Parathyroid adenoma (tissue), 2 donors: ENCODE measurements around the gene FAM53B.

Source experiments
- H2AFZ ChIP-seq: fragments of 300-600 bp; sonication (generic); one replicate; pipeline ENCODE4 v1.7.0; 2017; ENCODE audit warnings: antibody characterized with exemption, mild to moderate bottlenecking
- H3K27ac ChIP-seq: fragments of 300-600 bp; sonication (generic); one replicate; pipeline ENCODE4 v1.7.0; 2017
- H3K27me3 ChIP-seq: fragments of 300-600 bp; sonication (generic); one replicate; pipeline ENCODE4 v1.7.0; 2017; ENCODE audit warnings: low read length; ENCODE audit not compliant: control insufficient read depth, insufficient read depth
- H3K36me3 ChIP-seq: fragments of 300-600 bp; sonication (generic); one replicate; pipeline ENCODE4 v1.7.0; 2017; ENCODE audit warnings: low read length; ENCODE audit not compliant: control insufficient read depth, insufficient read depth
- H3K4me1 ChIP-seq: fragments of 300-600 bp; sonication (generic); one replicate; pipeline ENCODE4 v1.7.0; 2017; ENCODE audit warnings: control low read depth
- H3K4me2 ChIP-seq: fragments of 300-600 bp; sonication (generic); one replicate; pipeline ENCODE4 v1.7.0; 2017; ENCODE audit warnings: low read length
- H3K4me3 ChIP-seq: fragments of 300-600 bp; sonication (generic); one replicate; pipeline ENCODE4 v1.7.0; 2017; ENCODE audit warnings: low read depth, low read length
- H3K79me2 ChIP-seq: fragments of 300-600 bp; sonication (generic); one replicate; pipeline ENCODE4 v1.7.0; 2017; ENCODE audit warnings: control low read depth
- H3K9ac ChIP-seq: fragments of 300-600 bp; sonication (generic); one replicate; pipeline ENCODE4 v1.7.0; 2017; ENCODE audit warnings: mild to moderate bottlenecking
- H3K9me3 ChIP-seq: fragments of 300-600 bp; sonication (generic); one replicate; pipeline ENCODE4 v1.7.0; 2017; ENCODE audit warnings: low read length; ENCODE audit not compliant: control insufficient read depth
- CTCF ChIP-seq: fragments of 300-600 bp; sonication (generic); IDR thresholded peaks from one replicate; pipeline ENCODE4 v1.7.0; 2017; ENCODE audit warnings: antibody characterized with exemption, mild to moderate bottlenecking
- donor health status: primary hyperparathyroidism.

Gene FAM53B

DNA sequence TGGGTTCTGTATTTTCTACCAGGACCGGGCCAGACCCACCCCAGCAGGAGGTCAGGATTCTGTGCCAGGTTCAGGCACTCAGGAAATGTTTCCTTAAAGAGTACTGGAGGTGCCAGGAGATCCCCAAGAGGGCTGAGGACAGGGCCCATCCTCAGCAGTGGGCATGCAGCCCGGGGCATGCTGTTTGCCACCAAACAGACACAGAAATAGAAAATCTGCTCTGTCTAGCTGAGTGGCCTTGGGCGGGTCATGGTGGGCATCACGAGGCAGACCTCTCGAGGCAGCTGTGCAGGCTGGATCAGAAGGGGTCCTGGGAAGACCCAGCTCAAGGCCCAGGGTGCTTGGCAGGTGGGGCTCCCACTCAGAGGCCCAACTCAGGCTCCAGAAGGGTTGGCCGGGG lies 105.0 kb downstream of the FAM53B start:
- H3K4me1 ChIP-seq, result peaks cover 16% of the 10 kb centered on the region
- no peak for TF ChIP-seq CTCF

GRCh38 chr10:124637746-124638145 lies 106.4 kb downstream of the FAM53B start:
- Histone ChIP-seq H3K9me3 (no peaks in the 10 kb centered on the region), H3K27ac (no peak overlapping the region), H2AFZ (no peak overlapping the region), H3K36me3 (no peaks in the 10 kb centered on the region), H3K4me2 (no peak overlapping the region), H3K4me3 (no peak overlapping the region), H3K9ac (no peak overlapping the region), H3K79me2 (peaks cover 82% of the 10 kb centered on the region), H3K27me3 (no peaks in the 10 kb centered on the region), H3K4me1 (peaks cover 13% of the 10 kb centered on the region)
- no peak for TF ChIP-seq CTCF

More for the DNA sequence above, 105.0 kb downstream of the FAM53B start:
- Histone ChIP-seq H3K9me3 (no peaks in the 10 kb centered on the region), H3K36me3 (no peaks in the 10 kb centered on the region), H3K27ac (no peak overlapping the region), H2AFZ (no peak overlapping the region), H3K79me2 (peaks cover 90% of the 10 kb centered on the region), H3K4me3 (no peak overlapping the region), H3K4me2 (no peak overlapping the region), H3K27me3 (no peaks in the 10 kb centered on the region), H3K9ac (no peak overlapping the region)

DNA sequence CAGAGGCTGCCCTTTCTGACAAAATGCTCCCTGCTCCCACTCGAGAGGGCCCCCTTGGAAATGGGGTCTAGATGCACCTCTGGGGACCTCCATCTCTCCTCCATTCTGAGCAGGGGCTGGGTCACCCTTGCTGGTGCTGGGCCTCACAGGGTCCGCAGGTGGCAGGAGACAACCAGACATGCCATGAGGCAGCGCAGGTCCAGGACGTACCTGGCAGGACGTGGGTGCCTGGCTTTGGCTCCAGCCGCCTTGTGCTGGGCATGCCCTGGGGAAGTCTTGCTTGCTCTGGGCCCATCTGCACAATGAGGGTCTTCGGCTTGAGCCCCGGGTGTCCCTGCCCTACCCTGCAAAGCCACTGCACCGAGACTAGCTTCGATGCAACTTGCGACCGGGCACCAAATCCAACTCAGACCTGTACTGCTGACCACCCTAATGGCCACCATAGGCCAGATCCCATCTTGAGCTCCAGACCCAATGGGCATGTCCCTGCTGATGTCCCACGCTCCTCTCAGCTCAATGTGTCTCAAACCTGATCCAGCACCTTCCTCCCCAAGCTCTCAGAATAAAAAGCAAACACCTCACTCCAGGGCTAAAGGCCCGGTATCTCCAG lies 107.0 kb downstream of the FAM53B start:
- Histone ChIP-seq H3K36me3 (no peaks in the 10 kb centered on the region), H3K4me2 (no peak overlapping the region), H3K27ac (no peak overlapping the region), H3K9ac (no peak overlapping the region), H3K4me1 (peaks cover 13% of the 10 kb centered on the region), H3K4me3 (no peak overlapping the region), H3K9me3 (no peaks in the 10 kb centered on the region), H3K27me3 (no peaks in the 10 kb centered on the region), H2AFZ (no peak overlapping the region), H3K79me2 (peaks cover 82% of the 10 kb centered on the region)
- no peak for TF ChIP-seq CTCF

- H3K36me3 ChIP-seq, result no peaks in the 10 kb centered on the region
- TF ChIP-seq CTCF, result no peak
- H3K27me3 ChIP-seq, result no peaks in the 10 kb centered on the region
- peaks cover 81% of the 10 kb centered on the region for H3K79me2 ChIP-seq
- H3K4me1 ChIP-seq, result peaks cover 11% of the 10 kb centered on the region
- no peak overlapping the region for H3K4me2 ChIP-seq
- H3K27ac ChIP-seq, result no peak overlapping the region
- H3K9ac ChIP-seq, result no peak overlapping the region
- H2AFZ ChIP-seq, result no peak overlapping the region
- no peaks in the 10 kb centered on the region for H3K9me3 ChIP-seq
- no peak overlapping the region for H3K4me3 ChIP-seq
These were observed 107.7 kb downstream of the FAM53B start for GRCh38 chr10:124636271-124636995.
